Measurements from ENCODE around the gene QPCT. TPM values are rescaled to one million over a fixed set of nuclear protein-coding genes. Genes with fewer than 3 reads are reported as not detected.

Gene QPCT
- total RNA-seq, 1 experiment from 2014 or later = 4.2 TPM

GRCh38 chr2:37324536-37324785 is 20.0 kb upstream of the QPCT start:
- H3K4me1 ChIP-seq (ENCODE audit: insufficient read depth, low read length, poor library complexity, severe bottlenecking) = peaks cover 30% of the 10 kb centered on the region
- BruUV-seq (replicated peaks) = no TSS peak
- no peaks in the 10 kb centered on the region for H3K9me3 ChIP-seq (ENCODE audit: low read depth, low read length, poor library complexity, severe bottlenecking)
- peak overlapping the region; percentile 76 for H3K27ac ChIP-seq (ENCODE audit: low read depth, low read length, poor library complexity, severe bottlenecking)
- ChIA-PET CTCF (interaction anchor here (0.6 kb wide), 1 partner anchor 21 kb away, joined by 7 read pairs; no protein-coding TSS in a partner anchor), POLR2A (ENCODE audit: low non-redundant PET) (no interaction called here)
- DNase-seq (ENCODE audit: low spot score) = no peak
- TF ChIP-seq EZH2 (IDR thresholded peaks at IDR 0.05; ENCODE audit: borderline replicate concordance, low read depth, low read length, poor library complexity, severe bottlenecking) = no peak
- TF ChIP-seq, protein P1, sequence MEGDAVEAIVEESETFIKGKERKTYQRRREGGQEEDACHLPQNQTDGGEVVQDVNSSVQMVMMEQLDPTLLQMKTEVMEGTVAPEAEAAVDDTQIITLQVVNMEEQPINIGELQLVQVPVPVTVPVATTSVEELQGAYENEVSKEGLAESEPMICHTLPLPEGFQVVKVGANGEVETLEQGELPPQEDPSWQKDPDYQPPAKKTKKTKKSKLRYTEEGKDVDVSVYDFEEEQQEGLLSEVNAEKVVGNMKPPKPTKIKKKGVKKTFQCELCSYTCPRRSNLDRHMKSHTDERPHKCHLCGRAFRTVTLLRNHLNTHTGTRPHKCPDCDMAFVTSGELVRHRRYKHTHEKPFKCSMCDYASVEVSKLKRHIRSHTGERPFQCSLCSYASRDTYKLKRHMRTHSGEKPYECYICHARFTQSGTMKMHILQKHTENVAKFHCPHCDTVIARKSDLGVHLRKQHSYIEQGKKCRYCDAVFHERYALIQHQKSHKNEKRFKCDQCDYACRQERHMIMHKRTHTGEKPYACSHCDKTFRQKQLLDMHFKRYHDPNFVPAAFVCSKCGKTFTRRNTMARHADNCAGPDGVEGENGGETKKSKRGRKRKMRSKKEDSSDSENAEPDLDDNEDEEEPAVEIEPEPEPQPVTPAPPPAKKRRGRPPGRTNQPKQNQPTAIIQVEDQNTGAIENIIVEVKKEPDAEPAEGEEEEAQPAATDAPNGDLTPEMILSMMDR (conservative IDR thresholded peaks at IDR 0.05; ENCODE audit: low read depth, low read length) = no peak
- no peaks in the 10 kb centered on the region for H3K27me3 ChIP-seq (replicated peaks; ENCODE audit: insufficient read depth, low read depth, low read length, poor library complexity)
- intact Hi-C loops (cut with micrococcal nuclease; ENCODE audit: unreplicated experiment) = no loop called here
- H3K36me3 ChIP-seq (ENCODE audit: insufficient read depth, low read length, poor library complexity, severe bottlenecking) = no peaks in the 10 kb centered on the region
- H3K4me3 ChIP-seq (ENCODE audit: low read depth, low read length, poor library complexity, severe bottlenecking) = peak overlapping the region; percentile 67

- H3K4me1 ChIP-seq (ENCODE audit: insufficient read depth, low read length, poor library complexity, severe bottlenecking) = peaks cover 29% of the 10 kb centered on the region
- peak within 1 kb of the TSS; percentile 67 for H3K4me3 ChIP-seq (ENCODE audit: low read depth, low read length, poor library complexity, severe bottlenecking)
- H3K36me3 ChIP-seq (ENCODE audit: insufficient read depth, low read length, poor library complexity, severe bottlenecking) = no peaks in the 10 kb centered on the region
- intact Hi-C loops (cut with micrococcal nuclease; ENCODE audit: unreplicated experiment) = no loop called here
- peak; percentile 90 for DNase-seq (ENCODE audit: low spot score)
- no peaks in the 10 kb centered on the region for H3K27me3 ChIP-seq (replicated peaks; ENCODE audit: insufficient read depth, low read depth, low read length, poor library complexity)
- H3K9me3 ChIP-seq (ENCODE audit: low read depth, low read length, poor library complexity, severe bottlenecking) = no peaks in the 10 kb centered on the region
- ChIA-PET POLR2A (ENCODE audit: low non-redundant PET) (no interaction called here), CTCF (no interaction called here)
- TF ChIP-seq, protein P1 (conservative IDR thresholded peaks at IDR 0.05; ENCODE audit: low read depth, low read length) = no peak
- TF ChIP-seq EZH2 (IDR thresholded peaks at IDR 0.05; ENCODE audit: borderline replicate concordance, low read depth, low read length, poor library complexity, severe bottlenecking) = no peak
- H3K27ac ChIP-seq (ENCODE audit: low read depth, low read length, poor library complexity, severe bottlenecking) = peak within 1 kb of the TSS; percentile 76
- no TSS peak for BruUV-seq (replicated peaks)
Observed at GRCh38 chr2:37324786-37325624, 19.4 kb upstream of the QPCT start, which contains the start of gene PRKD3. TSS of gene PRKD3 (minus strand) at chr2:37324833. CDS start at chr2:37316524, 8,309 bp downstream.

- POLR2A ChIA-PET (ENCODE audit: low non-redundant PET) = no interaction called here
- peak overlapping the region; percentile 67 for H3K4me3 ChIP-seq (ENCODE audit: low read depth, low read length, poor library complexity, severe bottlenecking)
- no peaks in the 10 kb centered on the region for H3K36me3 ChIP-seq (ENCODE audit: insufficient read depth, low read length, poor library complexity, severe bottlenecking)
- H3K9me3 ChIP-seq (ENCODE audit: low read depth, low read length, poor library complexity, severe bottlenecking) = no peaks in the 10 kb centered on the region
- TF ChIP-seq, protein P1 (conservative IDR thresholded peaks at IDR 0.05; ENCODE audit: low read depth, low read length) = no peak
- no peak for TF ChIP-seq EZH2 (IDR thresholded peaks at IDR 0.05; ENCODE audit: borderline replicate concordance, low read depth, low read length, poor library complexity, severe bottlenecking)
- no TSS peak for BruUV-seq (replicated peaks)
- intact Hi-C loops (cut with micrococcal nuclease; ENCODE audit: unreplicated experiment) = no loop called here
- H3K4me1 ChIP-seq (ENCODE audit: insufficient read depth, low read length, poor library complexity, severe bottlenecking) = peaks cover 29% of the 10 kb centered on the region
- no peak for DNase-seq (ENCODE audit: low spot score)
- H3K27ac ChIP-seq (ENCODE audit: low read depth, low read length, poor library complexity, severe bottlenecking) = no peak overlapping the region
- CTCF ChIA-PET = no interaction called here
- H3K27me3 ChIP-seq (replicated peaks; ENCODE audit: insufficient read depth, low read depth, low read length, poor library complexity) = no peaks in the 10 kb centered on the region
Observed at GRCh38 chr2:37325625-37326071, 18.8 kb upstream of the QPCT start.

Data from A673 (cell line).